Measurements from ENCODE around the gene EEFSEC. TPM values are rescaled to one million over a fixed set of nuclear protein-coding genes. Genes with fewer than 3 reads are reported as not detected.

Gene EEFSEC
- total and polyA plus RNA-seq, 2 experiments from 2014 or later: 26.7 to 47.9 TPM

DNA sequence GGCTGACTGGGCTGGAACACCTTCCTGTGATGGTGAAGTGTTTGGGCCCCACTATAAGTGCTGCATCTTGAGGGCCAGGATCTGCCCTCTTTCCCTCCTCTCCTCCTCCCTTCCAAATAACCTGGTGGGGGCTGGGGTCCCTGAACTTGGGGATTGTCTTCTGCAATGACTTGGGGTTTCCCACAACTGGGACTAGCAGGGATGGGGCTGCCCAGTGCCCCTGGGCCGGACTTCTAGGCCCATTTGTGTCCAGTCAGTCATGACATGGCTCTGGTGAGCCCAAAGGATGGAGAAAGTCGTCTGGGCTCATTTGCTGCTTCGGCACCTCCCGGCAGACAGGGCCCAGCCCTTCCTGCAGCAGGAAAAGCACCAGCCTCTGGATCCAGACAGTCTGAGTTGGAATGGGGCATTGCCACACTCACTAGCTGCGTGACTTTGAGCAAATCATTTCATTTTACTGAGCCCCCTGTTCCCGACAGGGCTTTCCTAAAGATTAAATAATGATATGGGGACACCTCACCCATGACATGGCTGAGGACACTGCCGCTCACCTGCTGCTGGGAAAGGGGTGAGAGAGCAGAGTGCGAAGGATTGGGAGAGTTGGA lies 200.2 kb downstream of the EEFSEC start:
- H3K4me1 ChIP-seq (ENCODE audit: low read depth): peaks cover 37% of the 10 kb centered on the region
- no peaks in the 10 kb centered on the region for H3K36me3 ChIP-seq
- no peaks in the 10 kb centered on the region for H3K9me3 ChIP-seq (ENCODE audit: low read depth)
- TF ChIP-seq, protein P1, sequence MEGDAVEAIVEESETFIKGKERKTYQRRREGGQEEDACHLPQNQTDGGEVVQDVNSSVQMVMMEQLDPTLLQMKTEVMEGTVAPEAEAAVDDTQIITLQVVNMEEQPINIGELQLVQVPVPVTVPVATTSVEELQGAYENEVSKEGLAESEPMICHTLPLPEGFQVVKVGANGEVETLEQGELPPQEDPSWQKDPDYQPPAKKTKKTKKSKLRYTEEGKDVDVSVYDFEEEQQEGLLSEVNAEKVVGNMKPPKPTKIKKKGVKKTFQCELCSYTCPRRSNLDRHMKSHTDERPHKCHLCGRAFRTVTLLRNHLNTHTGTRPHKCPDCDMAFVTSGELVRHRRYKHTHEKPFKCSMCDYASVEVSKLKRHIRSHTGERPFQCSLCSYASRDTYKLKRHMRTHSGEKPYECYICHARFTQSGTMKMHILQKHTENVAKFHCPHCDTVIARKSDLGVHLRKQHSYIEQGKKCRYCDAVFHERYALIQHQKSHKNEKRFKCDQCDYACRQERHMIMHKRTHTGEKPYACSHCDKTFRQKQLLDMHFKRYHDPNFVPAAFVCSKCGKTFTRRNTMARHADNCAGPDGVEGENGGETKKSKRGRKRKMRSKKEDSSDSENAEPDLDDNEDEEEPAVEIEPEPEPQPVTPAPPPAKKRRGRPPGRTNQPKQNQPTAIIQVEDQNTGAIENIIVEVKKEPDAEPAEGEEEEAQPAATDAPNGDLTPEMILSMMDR (IDR thresholded peaks at IDR 0.05; ENCODE audit: low read depth, low read length): no peak
- H3K27ac ChIP-seq: peak overlapping the region; percentile 79
- H3K4me3 ChIP-seq: no peak overlapping the region
- no peaks in the 10 kb centered on the region for H3K27me3 ChIP-seq
- no peak for DNase-seq (ENCODE audit: low read depth in 1 of 2, low spot score in 1 of 2)

DNA sequence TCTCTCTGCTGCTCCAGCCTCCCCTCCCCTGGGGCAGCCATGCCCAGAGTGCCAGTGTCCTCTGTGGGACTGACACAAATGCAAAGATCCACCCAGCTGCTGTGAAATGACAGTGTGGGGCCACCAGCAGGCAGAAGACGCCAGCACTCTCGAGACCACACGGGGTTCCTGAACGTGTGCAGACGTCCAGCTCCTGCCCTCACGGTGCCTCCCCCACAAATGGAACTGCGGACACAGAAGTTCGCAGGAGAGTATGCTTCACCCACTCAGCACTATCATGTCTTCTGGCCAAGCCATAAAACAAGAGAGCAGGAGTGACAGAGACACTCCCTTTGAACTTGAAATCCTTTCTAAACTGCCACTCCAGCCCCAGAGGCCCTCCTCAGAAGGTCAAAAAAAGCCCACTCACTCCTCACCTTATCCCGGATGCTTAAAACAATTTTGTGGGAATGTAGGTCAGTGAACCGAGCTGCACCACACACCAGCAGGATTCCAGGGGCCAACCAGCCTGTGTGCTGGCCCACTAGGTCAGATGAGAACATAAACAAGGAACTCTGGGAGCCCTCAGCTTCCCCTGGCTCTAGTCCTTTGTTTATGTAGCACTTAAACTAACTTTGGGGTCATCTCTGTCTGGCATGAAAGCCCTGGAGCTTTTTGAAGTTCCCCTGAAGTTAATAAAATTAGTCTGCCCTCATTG lies 200.9 kb downstream of the EEFSEC start:
- TF ChIP-seq, protein P1 (IDR thresholded peaks at IDR 0.05; ENCODE audit: low read depth, low read length): no peak
- no peaks in the 10 kb centered on the region for H3K9me3 ChIP-seq (ENCODE audit: low read depth)
- peak overlapping the region; percentile 79 for H3K27ac ChIP-seq

DNA sequence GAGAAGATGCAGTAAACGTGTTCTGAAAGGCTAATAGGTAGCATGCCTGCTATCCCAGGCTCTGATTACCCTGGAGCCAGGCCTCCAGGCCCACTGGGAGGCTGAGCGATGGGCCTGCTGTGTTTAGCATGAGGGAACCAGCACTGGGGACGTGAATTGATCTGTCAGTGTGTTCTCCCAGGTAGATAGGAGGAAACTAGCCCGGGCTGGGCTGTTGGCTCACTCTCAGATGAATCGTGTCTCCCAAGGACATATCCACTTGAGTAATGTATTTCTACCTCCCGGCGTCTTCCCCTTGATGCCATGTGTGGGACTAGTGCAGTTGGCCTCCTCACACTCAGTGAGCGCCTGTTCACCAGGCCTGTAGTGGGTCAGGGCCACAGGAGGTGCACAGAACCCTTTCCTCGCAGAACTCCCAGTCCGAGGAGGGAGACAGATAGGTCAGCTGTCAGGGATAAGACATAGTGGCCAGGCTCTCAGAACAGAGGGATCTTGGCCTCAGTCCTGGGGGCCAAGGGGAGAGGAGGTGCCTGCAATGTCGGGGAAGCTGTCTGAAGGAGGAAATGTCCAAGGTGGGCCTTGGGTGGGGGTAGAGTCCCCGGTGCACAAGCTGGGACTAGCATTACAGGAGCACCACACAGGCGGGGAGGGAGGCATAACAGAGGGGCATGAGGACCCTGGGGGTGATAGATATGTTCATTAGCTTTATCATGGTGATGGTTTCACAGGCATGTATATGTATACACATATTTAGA lies 201.7 kb downstream of the EEFSEC start:
- H3K27ac ChIP-seq: peak overlapping the region; percentile 79
- TF ChIP-seq, protein P1 (IDR thresholded peaks at IDR 0.05; ENCODE audit: low read depth, low read length): no peak

More for the DNA sequence above, 200.9 kb downstream of the EEFSEC start:
- DNase-seq (ENCODE audit: low read depth in 1 of 2, low spot score in 1 of 2): peak in 1 of 2 donors; percentile 30
- Histone ChIP-seq H3K27me3 (no peaks in the 10 kb centered on the region), H3K4me3 (no peak overlapping the region), H3K36me3 (no peaks in the 10 kb centered on the region), H3K4me1 (ENCODE audit: low read depth) (peaks cover 31% of the 10 kb centered on the region)

DNA sequence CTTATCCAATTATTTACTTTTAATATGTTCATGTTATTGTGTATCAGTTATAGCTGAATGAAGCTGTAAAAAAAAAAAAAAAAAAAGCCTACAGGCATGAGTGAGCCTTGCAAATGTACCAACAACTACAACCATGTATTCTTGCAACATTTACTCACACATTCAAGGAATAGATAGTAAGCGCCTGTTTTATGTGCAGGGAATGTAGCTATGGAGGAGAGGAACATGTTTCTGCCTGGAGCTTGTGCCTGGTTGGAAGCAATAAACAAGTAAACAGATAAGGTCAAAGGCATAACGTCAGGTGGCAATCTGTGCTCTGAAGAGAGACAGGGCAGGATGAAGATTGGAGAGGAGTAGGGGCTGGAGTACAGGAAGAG lies 202.2 kb downstream of the EEFSEC start:
- H3K9me3 ChIP-seq (ENCODE audit: low read depth): no peaks in the 10 kb centered on the region
- H3K4me3 ChIP-seq: no peak overlapping the region
- H3K4me1 ChIP-seq (ENCODE audit: low read depth): peaks cover 29% of the 10 kb centered on the region
- TF ChIP-seq, protein P1 (IDR thresholded peaks at IDR 0.05; ENCODE audit: low read depth, low read length): no peak
- H3K27me3 ChIP-seq: no peaks in the 10 kb centered on the region
- no peak overlapping the region for H3K27ac ChIP-seq
- H3K36me3 ChIP-seq: no peaks in the 10 kb centered on the region
- DNase-seq (ENCODE audit: low read depth in 1 of 2, low spot score in 1 of 2): no peak

More for the DNA sequence above, 201.7 kb downstream of the EEFSEC start:
- H3K4me3 ChIP-seq: no peak overlapping the region
- H3K4me1 ChIP-seq (ENCODE audit: low read depth): peaks cover 29% of the 10 kb centered on the region
- no peaks in the 10 kb centered on the region for H3K9me3 ChIP-seq (ENCODE audit: low read depth)
- no peaks in the 10 kb centered on the region for H3K36me3 ChIP-seq
- no peaks in the 10 kb centered on the region for H3K27me3 ChIP-seq
- DNase-seq (ENCODE audit: low read depth in 1 of 2, low spot score in 1 of 2): no peak

DNA sequence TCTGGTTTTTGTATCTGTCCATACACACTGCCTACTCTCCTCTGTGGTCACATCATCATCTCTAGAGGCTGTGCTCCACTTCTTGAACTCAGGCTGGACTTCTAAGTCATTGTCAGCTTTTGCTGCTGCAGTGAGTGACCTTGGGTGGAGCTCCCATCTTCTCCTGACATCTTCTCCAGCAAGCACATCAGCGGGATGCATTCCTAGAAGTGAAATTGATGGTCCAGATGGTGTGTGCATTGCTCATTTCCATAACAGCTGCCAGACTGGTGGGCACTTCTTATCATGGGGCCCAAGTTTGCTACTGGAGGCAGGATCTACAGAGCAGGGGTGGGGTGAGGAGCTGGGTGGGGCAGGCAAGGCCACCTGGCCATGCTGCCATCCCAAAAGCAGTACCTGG lies 203.5 kb downstream of the EEFSEC start:
- no peaks in the 10 kb centered on the region for H3K27me3 ChIP-seq
- H3K36me3 ChIP-seq: no peaks in the 10 kb centered on the region
- H3K4me3 ChIP-seq: no peak overlapping the region
- H3K4me1 ChIP-seq (ENCODE audit: low read depth): peaks cover 29% of the 10 kb centered on the region
- no peaks in the 10 kb centered on the region for H3K9me3 ChIP-seq (ENCODE audit: low read depth)
- no peak overlapping the region for H3K27ac ChIP-seq
- TF ChIP-seq, protein P1 (IDR thresholded peaks at IDR 0.05; ENCODE audit: low read depth, low read length): no peak
- DNase-seq (ENCODE audit: low read depth in 1 of 2, low spot score in 1 of 2): no peak

Measured in cardiac muscle cell (in vitro differentiated cells and primary cell).